Measurements from ENCODE around the gene TESK1.

TESK1 gene

GRCh38 chr9:35651956-35652828 is 47.1 kb downstream of the TESK1 start:
- in situ Hi-C loops (cut with MboI; ENCODE audit: low pct_unique_long_range_greater_than_20kb, low sequenced_read_pairs, unreplicated experiment), result no loop called here
- DNase-seq (ENCODE audit: low spot score), result no peak
- TF ChIP-seq, protein P1, sequence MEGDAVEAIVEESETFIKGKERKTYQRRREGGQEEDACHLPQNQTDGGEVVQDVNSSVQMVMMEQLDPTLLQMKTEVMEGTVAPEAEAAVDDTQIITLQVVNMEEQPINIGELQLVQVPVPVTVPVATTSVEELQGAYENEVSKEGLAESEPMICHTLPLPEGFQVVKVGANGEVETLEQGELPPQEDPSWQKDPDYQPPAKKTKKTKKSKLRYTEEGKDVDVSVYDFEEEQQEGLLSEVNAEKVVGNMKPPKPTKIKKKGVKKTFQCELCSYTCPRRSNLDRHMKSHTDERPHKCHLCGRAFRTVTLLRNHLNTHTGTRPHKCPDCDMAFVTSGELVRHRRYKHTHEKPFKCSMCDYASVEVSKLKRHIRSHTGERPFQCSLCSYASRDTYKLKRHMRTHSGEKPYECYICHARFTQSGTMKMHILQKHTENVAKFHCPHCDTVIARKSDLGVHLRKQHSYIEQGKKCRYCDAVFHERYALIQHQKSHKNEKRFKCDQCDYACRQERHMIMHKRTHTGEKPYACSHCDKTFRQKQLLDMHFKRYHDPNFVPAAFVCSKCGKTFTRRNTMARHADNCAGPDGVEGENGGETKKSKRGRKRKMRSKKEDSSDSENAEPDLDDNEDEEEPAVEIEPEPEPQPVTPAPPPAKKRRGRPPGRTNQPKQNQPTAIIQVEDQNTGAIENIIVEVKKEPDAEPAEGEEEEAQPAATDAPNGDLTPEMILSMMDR (IDR thresholded peaks at IDR 0.05; ENCODE audit: extremely low read depth, insufficient read depth, missing control alignments), result no peak

GRCh38 chr9:35652829-35653209 is 47.8 kb downstream of the TESK1 start:
- TF ChIP-seq, protein P1 (IDR thresholded peaks at IDR 0.05; ENCODE audit: extremely low read depth, insufficient read depth, missing control alignments), result no peak
- no peak for DNase-seq (ENCODE audit: low spot score)
- in situ Hi-C loops (cut with MboI; ENCODE audit: low pct_unique_long_range_greater_than_20kb, low sequenced_read_pairs, unreplicated experiment), result no loop called here

GRCh38 chr9:35653611-35654010 is 48.5 kb downstream of the TESK1 start:
- TF ChIP-seq, protein P1 (IDR thresholded peaks at IDR 0.05; ENCODE audit: extremely low read depth, insufficient read depth, missing control alignments), result no peak
- in situ Hi-C loops (cut with MboI; ENCODE audit: low pct_unique_long_range_greater_than_20kb, low sequenced_read_pairs, unreplicated experiment), result no loop called here

DNA sequence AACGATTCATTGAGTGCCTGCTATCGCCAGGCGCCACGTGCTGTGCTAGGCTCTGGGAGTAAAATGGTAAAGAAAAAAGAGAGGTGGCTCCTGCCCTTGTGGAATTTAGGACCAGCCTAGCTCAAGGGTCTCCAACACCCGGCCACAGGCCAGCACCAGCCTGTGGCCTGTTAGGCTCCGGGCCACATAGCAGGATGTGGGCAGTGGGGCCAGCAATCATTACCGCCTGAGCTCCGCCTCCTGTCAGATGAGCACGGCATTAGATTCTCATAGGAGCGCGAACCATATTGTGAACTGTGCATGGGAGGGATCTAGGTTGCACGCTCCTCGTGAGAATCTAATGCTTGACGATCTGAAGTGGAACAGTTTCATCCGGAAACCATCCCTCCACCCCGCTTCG is 51.3 kb downstream of the TESK1 start:
- DNase-seq (ENCODE audit: low spot score), result no peak
- TF ChIP-seq, protein P1 (IDR thresholded peaks at IDR 0.05; ENCODE audit: extremely low read depth, insufficient read depth, missing control alignments), result no peak
- in situ Hi-C loops (cut with MboI; ENCODE audit: low pct_unique_long_range_greater_than_20kb, low sequenced_read_pairs, unreplicated experiment), result no loop called here

More at GRCh38 chr9:35653611-35654010, 48.5 kb downstream of the TESK1 start:
- DNase-seq (ENCODE audit: low spot score), result no peak

DNA sequence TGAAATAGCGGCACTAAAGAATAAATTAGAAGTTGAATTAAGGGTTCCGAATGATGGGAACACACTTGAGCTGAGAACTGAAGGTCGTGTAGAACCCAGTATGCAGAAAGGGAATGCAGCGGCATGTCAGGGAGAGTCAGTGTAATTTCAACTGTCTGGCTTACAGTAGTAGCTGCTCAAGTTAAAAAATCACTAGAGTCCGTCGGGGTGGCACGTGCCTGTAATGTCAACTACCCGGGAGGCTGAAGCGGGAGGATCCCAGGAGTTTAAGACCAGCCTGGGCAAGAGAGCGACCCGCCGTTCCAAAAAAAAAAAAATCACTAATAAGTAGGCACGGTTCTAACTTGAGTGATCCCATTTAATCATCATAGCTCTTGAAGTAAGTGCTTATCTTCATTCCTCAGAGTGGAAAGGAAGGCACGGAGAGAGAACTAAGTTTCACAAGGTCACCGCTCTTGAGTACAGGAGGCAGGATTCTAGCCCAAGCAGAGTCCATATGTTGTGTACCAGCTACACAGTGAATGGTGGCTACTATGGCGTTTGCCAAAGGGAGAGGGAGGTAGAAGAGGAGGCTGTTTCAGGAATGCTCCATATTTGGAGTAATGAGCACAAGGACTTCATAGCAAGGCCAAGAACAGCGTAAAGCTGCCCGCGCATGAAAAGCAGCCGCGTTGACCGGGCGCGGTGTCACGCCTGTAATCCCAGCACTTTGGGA is 51.9 kb downstream of the TESK1 start:
- DNase-seq (ENCODE audit: low spot score), result peak; percentile 11
- TF ChIP-seq, protein P1 (IDR thresholded peaks at IDR 0.05; ENCODE audit: extremely low read depth, insufficient read depth, missing control alignments), result no peak
- in situ Hi-C loops (cut with MboI; ENCODE audit: low pct_unique_long_range_greater_than_20kb, low sequenced_read_pairs, unreplicated experiment), result no loop called here

DNA sequence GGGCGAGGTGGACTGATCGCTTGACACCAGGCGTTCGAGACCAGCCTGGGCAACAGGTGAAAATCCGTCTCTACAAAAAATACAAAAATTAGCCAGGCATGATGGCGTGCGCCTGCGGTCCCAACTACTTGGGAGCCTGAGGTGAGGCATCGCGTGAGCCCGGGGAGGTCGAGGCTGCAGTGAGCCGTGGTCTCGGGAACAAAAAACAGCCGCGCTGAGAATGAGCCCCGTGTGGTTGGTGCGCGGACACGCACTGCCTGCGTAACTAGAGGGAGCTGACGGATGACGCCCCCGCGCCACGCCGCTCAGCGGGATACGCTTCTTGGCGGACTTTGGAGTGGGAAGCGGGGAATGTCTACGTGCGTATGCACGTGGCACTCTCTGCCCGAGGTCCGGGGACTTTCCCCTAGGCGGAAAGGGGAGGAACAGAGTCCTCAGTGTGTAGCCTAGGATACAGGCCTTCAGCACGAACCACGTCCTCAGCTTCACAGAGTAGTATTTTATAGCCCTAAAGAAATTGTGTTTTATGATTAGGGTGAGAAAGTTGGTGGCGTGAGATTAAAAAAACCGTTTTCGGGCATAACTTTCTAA is 52.6 kb downstream of the TESK1 start, which contains the start of gene RMRP:
TSS of gene RMRP (minus strand) at position 474 of the 591 bp plus-strand sequence.
- peak; percentile 92 for DNase-seq (ENCODE audit: low spot score)
- in situ Hi-C loops (cut with MboI; ENCODE audit: low pct_unique_long_range_greater_than_20kb, low sequenced_read_pairs, unreplicated experiment), result no loop called here
- TF ChIP-seq, protein P1 (IDR thresholded peaks at IDR 0.05; ENCODE audit: extremely low read depth, insufficient read depth, missing control alignments), result peak; percentile 10

Data from GM13977 (cell line).